ENCODE results near the gene WASHC2A. TPM values are rescaled to one million over a fixed set of nuclear protein-coding genes. Genes with fewer than 3 reads are reported as not detected.
"Not testable (repeated sequence)": the region's sequence is repeated elsewhere in the genome, so short reads cannot be mapped to it uniquely, and the experiment has no call there.

The WASHC2A gene, protein sequence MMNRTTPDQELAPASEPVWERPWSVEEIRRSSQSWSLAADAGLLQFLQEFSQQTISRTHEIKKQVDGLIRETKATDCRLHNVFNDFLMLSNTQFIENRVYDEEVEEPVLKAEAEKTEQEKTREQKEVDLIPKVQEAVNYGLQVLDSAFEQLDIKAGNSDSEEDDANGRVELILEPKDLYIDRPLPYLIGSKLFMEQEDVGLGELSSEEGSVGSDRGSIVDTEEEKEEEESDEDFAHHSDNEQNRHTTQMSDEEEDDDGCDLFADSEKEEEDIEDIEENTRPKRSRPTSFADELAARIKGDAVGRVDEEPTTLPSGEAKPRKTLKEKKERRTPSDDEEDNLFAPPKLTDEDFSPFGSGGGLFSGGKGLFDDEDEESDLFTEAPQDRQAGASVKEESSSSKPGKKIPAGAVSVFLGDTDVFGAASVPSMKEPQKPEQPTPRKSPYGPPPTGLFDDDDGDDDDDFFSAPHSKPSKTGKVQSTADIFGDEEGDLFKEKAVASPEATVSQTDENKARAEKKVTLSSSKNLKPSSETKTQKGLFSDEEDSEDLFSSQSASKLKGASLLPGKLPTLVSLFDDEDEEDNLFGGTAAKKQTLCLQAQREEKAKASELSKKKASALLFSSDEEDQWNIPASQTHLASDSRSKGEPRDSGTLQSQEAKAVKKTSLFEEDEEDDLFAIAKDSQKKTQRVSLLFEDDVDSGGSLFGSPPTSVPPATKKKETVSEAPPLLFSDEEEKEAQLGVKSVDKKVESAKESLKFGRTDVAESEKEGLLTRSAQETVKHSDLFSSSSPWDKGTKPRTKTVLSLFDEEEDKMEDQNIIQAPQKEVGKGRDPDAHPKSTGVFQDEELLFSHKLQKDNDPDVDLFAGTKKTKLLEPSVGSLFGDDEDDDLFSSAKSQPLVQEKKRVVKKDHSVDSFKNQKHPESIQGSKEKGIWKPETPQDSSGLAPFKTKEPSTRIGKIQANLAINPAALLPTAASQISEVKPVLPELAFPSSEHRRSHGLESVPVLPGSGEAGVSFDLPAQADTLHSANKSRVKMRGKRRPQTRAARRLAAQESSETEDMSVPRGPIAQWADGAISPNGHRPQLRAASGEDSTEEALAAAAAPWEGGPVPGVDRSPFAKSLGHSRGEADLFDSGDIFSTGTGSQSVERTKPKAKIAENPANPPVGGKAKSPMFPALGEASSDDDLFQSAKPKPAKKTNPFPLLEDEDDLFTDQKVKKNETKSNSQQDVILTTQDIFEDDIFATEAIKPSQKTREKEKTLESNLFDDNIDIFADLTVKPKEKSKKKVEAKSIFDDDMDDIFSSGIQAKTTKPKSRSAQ (N-terminal part only)
- total RNA-seq: 10 to 100 TPM; 10.4 to 36.8 (median 22.6) TPM

DNA sequence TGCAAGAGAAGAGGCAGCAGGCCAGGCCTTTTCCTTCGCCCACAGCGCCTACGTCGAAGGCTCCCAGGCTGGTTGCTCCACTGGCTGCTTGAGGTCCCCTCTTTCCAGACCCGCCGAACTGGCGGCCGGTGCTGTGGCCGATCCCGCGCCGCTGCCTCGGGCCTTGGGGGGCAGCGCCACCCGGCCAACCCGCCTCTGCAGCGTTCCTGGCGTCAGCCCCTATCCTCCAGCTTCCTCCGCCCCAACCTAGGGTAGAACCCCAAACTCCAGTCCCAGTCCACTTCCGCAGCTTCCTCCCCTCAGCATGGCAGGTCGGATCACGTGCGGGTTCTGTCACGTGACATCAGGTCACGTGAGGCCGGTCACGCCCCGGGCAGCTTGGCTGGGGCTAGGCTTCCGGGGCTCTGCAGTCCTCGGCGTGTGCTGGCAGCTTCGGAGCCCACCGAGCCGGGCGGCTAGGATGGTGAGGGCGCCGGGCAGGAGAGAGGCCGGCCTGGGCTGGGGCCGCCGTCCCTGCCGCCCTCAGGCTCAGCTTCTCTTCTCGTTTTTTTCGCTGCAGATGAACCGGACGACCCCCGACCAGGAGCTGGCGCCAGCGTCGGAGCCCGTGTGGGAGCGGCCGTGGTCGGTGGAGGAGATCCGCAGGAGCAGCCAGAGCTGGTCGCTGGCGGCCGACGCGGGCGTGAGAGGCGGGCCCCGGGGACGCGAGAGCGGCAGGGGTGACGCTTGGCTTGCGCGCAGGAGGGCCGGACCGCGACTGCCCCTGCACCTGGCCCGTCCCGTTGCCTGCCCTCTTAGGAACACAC, at the start of gene WASHC2A:
TSS of gene WASHC2A (plus strand) at position 409 of the 806 bp plus-strand sequence. CDS start at position 461, 52 bp downstream.
- H3K27ac ChIP-seq; in situ Hi-C loops (cut with MboI; ENCODE audit: low pct_unique_long_range_greater_than_20kb in 2 of 9, low sequenced_read_pairs in 9 of 9, unreplicated experiment in 9 of 9); H3K4me1 ChIP-seq (replicated peaks in 1 of 2): not testable (repeated sequence)
- 0 to 1% methylated on average over 9 to 10 of the region's 73 CpGs; no CpG with 5 or more reads in 8 of the 10 experiments for WGBS, 10 experiments
- ATAC-seq (replicated peaks in 6 of 8): peak; percentile 88 to 97 (median 95)
- H3K4me3 ChIP-seq: peak within 1 kb of the TSS; percentile 49 to 97 (median 86)

DNA sequence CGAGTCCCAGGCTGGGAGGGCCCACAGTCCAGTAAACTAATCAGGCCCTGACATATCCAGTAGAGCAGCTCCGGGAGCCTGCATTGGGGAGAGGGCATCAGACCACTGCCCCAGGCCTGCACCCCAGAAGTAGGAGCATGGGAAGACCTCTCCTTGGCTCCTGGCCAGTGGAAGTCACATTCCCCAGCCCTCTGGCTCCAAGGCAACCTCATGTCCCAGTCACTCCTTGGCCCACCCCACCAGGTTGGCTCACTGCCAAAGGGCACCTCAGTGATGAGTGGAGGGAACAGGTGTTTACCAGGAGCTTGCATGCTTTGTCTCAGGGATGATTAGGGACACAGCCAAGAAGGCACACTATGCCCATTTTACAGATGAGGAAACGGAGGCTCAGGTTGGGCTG, 48.5 kb upstream of the WASHC2A start:
- WGBS, 10 experiments: 60% methylated on average over 1 of the region's 3 CpGs; no CpG with 5 or more reads in 9 of the 10 experiments
- H3K4me3 ChIP-seq; ATAC-seq (replicated peaks in 6 of 8); H3K27ac ChIP-seq; in situ Hi-C loops (cut with MboI; ENCODE audit: low pct_unique_long_range_greater_than_20kb in 2 of 9, low sequenced_read_pairs in 9 of 9, unreplicated experiment in 9 of 9); H3K4me1 ChIP-seq (replicated peaks in 1 of 2): not testable (repeated sequence)

DNA sequence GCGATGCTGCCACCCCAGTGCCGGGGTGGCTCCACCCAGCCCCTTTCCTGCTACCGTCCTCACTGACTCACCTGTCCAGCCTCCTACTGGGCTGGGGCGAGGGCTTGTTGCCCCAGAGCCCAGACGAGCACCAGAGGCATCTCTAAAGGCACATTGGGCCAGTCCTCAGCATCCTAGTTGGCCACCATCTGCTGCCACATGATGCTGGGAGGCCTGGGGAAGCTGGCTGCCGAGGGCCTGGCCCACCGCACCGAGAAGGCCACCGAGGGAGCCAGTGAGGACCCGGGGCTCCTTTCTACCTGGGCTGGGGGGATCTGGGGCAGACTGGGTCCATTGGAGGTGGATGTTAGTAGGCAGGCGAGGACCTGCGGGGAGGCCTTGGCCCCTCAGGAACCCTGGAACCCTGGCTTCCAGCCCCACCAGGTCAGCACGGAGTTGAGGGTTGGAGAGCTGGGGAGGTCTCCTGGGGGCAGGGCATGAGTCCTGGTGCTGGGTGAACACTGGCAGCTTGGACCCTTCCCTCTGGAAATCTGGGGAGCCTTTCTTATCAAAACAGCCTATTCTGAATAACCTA, 47.2 kb upstream of the WASHC2A start:
- in situ Hi-C loops (cut with MboI; ENCODE audit: low pct_unique_long_range_greater_than_20kb in 2 of 9, low sequenced_read_pairs in 9 of 9, unreplicated experiment in 9 of 9); H3K4me1 ChIP-seq (replicated peaks in 1 of 2); ATAC-seq (replicated peaks in 6 of 8); H3K27ac ChIP-seq; H3K4me3 ChIP-seq: not testable (repeated sequence)
- 33 to 96% (median 60%) methylated on average over 1 to 4 of the region's 13 CpGs; no CpG with 5 or more reads in 7 of the 10 experiments for WGBS, 10 experiments

DNA sequence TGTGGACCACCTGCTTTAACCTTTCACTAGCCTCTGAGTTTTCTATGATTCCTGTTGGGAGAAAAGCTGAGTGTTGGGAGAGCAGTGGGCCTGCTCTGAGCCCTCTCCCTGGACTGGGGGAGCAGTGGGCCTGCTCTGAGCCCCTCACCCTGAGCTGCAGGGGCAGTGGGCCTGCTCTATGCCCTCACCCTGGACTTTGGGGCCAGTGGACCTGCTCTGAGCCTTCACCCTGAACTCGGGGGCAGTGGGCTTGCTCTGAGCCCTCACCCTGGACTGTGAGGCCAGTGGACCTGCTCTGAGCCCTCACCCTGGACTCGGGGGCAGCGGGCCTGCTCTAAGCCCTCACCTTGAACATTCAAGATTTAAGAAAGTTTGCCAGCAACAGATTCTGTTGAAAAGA, 46.1 kb upstream of the WASHC2A start:
- 20 to 72% methylated on average over 1 to 3 of the region's 3 CpGs; no CpG with 5 or more reads in 8 of the 10 experiments for WGBS, 10 experiments
- in situ Hi-C loops (cut with MboI; ENCODE audit: low pct_unique_long_range_greater_than_20kb in 2 of 9, low sequenced_read_pairs in 9 of 9, unreplicated experiment in 9 of 9): no loop called here
- Histone ChIP-seq H3K4me3 (no peak overlapping the region), H3K4me1 (replicated peaks in 1 of 2) (no peaks in the 10 kb centered on the region), H3K27ac (no peak overlapping the region)
- ATAC-seq (replicated peaks in 6 of 8): no peak

DNA sequence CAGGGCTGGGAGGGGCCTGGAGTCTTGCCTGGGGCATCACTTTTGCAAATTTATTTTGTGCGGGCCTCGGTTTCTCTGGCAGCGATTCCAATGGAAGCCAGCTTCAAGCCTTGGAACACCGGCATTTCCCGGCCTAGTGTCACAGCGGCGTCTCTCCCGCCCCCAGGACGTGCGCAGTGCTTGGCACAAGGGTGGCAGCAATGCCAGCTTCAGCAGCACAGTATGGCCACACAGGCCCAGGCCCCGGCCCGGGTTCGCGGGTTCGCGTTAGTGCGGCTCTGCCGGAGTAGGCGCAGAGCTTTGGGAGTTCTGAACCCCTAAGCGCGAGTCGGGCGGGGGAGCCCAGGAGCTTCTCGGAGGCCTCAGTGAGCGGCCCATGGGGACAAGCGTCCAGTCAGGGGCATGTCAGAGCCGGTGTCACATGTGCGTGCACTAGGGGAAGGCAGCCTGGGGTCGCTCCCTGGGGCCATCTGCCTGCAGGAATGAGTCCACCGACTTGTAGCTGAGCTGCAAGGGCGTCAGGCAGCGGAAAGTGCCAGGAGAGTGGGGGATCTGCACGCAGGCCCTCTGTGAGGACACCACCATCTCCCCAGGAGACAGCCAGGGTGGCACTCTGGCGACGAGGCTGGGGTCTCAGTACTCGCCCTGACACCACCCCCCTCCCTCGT, 42.9 kb upstream of the WASHC2A start:
- H3K27ac ChIP-seq; H3K4me1 ChIP-seq (replicated peaks in 1 of 2); H3K4me3 ChIP-seq; in situ Hi-C loops (cut with MboI; ENCODE audit: low pct_unique_long_range_greater_than_20kb in 2 of 9, low sequenced_read_pairs in 9 of 9, unreplicated experiment in 9 of 9): not testable (repeated sequence)
- peak in 2 of 8 experiments; percentile 18 to 30 for ATAC-seq (replicated peaks in 6 of 8)
- 0 to 100% (median 87%) methylated on average over 1 to 16 of the region's 37 CpGs; no CpG with 5 or more reads in 3 of the 10 experiments for WGBS, 10 experiments

DNA sequence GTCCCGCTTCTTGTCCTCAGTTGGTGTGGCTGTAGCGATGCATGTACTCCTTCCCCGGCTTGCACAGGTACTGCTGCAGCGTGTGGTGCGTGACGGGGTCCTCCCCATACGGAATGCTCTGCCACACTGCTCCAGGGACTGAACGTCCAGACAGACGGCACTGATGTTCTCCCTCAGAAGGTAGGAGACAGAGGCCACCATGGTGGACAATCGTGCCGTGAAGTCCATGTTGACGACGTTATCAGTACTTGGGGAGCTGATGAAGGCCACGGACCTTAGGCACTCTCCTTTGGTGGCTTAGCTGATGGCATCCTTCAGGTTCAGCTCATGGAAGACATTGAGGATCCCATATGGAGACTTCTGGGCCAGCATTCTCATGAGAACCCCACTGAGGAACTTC, 42.1 kb upstream of the WASHC2A start:
- no peak for ATAC-seq (replicated peaks in 6 of 8)
- H3K4me1 ChIP-seq (replicated peaks in 1 of 2): no peaks in the 10 kb centered on the region
- H3K4me3 ChIP-seq: no peak overlapping the region
- in situ Hi-C loops (cut with MboI; ENCODE audit: low pct_unique_long_range_greater_than_20kb in 2 of 9, low sequenced_read_pairs in 9 of 9, unreplicated experiment in 9 of 9): no loop called here
- 84 to 94% (median 89%) methylated on average over 4 to 12 of the region's 14 CpGs; no CpG with 5 or more reads in 6 of the 10 experiments for WGBS, 10 experiments
- no peak overlapping the region for H3K27ac ChIP-seq

DNA sequence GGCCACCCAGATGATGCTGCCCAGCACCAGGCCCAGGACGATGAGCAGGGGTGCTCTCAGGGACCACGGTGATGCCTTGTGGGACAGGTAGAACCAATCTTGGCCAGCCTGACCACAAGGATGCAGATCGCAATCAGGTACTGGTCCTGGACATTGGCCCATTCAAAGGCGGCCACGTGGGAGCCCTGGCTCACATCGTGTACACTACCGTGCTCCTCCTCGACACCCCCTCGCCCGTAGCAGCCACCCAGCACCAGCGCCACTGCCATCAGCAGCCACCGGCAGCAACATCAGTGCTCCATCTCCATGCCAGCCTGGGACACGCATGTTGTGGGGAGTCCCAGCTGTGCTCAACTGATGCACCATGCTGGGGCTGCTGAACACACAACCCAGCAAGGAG, 40.6 kb upstream of the WASHC2A start:
- no peak for ATAC-seq (replicated peaks in 6 of 8)
- WGBS, 10 experiments: 71 to 100% (median 80%) methylated on average over 1 to 9 of the region's 13 CpGs; no CpG with 5 or more reads in 4 of the 10 experiments
- H3K27ac ChIP-seq: no peak overlapping the region
- no peak overlapping the region for H3K4me3 ChIP-seq
- in situ Hi-C loops (cut with MboI; ENCODE audit: low pct_unique_long_range_greater_than_20kb in 2 of 9, low sequenced_read_pairs in 9 of 9, unreplicated experiment in 9 of 9): no loop called here
- no peaks in the 10 kb centered on the region for H3K4me1 ChIP-seq (replicated peaks in 1 of 2)

DNA sequence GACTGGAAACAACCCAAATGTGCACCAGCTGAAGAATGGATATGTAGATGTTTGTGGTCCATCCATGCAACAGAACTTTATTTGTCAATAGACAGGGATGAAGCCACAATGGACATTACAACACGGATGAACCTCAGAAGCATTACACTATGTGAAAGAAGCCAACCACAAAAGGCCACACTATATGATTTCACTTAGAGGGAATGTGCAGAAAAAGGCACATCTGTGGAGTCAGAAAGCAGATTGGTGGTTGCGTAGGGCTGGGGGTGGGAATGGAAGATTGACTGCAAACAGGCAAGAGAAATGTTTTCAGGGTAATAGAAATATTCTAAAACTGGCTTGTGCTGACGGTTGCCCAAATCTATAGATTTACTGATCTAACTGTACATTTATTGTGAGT, 34.3 kb upstream of the WASHC2A start:
- Histone ChIP-seq H3K4me3 (no peak overlapping the region), H3K4me1 (replicated peaks in 1 of 2) (no peaks in the 10 kb centered on the region), H3K27ac (no peak overlapping the region)
- in situ Hi-C loops (cut with MboI; ENCODE audit: low pct_unique_long_range_greater_than_20kb in 2 of 9, low sequenced_read_pairs in 9 of 9, unreplicated experiment in 9 of 9): no loop called here
- WGBS, 10 experiments: 10 to 77% (median 43%) methylated on average over 1 to 2 of the region's 3 CpGs; no CpG with 5 or more reads in 3 of the 10 experiments
- peak in 2 of 8 experiments; percentile 57 to 65 for ATAC-seq (replicated peaks in 6 of 8)

DNA sequence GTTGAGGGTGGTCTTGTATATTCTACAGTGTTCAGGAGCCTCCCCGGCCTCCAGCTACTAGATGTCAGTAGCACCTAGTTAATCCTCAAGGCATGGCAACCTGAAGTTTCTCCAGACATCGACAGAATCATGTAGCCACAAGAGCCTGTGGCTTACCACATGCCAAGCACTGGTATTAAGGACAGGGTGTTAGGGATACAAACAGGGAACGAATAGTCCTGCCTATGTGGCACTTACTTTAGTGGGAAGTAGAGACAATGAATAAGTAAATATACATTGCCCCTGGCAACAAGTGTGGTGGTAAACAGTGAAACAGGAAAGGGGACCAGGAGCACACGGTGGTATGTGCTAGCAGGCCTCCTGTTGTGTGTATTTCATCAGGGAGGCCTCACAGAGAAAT, 32.4 kb upstream of the WASHC2A start:
- H3K27ac ChIP-seq; in situ Hi-C loops (cut with MboI; ENCODE audit: low pct_unique_long_range_greater_than_20kb in 2 of 9, low sequenced_read_pairs in 9 of 9, unreplicated experiment in 9 of 9); H3K4me3 ChIP-seq; H3K4me1 ChIP-seq (replicated peaks in 1 of 2): not testable (repeated sequence)
- peak in 3 of 8 experiments; percentile 16 to 83 (median 36) for ATAC-seq (replicated peaks in 6 of 8)
- WGBS, 10 experiments: 28 to 100% (median 55%) methylated on average over 2 to 4 of the region's 4 CpGs; no CpG with 5 or more reads in 4 of the 10 experiments

DNA sequence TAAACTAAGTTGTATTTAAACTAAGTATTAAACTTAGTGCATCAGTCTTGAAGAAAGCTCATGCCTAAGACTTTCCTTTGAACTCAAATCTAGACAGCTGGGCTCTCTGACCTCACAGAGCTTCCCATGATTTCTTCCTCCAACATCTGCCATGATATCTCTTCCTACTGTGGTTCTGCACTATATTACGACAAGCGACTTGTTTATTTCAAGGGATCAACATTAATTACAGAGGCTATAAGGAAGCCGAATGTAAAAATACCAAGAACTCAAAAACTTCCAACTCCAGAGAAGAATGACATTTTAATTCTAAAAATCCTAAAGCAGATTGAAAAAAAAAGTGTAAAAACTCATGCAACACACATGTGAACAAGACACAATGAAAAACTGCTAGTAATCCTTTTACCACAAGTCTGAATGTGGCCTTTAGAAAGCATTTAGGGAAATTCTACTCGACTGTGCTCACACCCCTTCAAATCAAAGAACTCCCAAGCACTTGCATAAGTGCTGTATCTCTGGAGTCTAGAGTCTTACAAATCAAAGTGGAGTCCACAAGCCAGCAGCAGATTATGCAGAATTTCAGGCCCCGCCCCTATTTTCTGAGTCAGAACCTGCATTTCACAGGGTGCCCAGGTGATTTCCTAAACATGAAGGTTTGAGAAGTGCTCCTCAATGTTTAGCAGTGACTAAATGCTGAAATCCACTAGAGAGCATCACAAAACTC, 22.7 kb upstream of the WASHC2A start:
- H3K4me3 ChIP-seq: no peak overlapping the region
- 0 to 100% (median 40%) methylated on average over 1 to 4 of the region's 5 CpGs; no CpG with 5 or more reads in 1 of the 10 experiments for WGBS, 10 experiments
- H3K27ac ChIP-seq: no peak overlapping the region
- peak in 3 of 8 experiments; percentile 63 to 99 (median 98) for ATAC-seq (replicated peaks in 6 of 8)
- no peaks in the 10 kb centered on the region for H3K4me1 ChIP-seq (replicated peaks in 1 of 2)
- in situ Hi-C loops (cut with MboI; ENCODE audit: low pct_unique_long_range_greater_than_20kb in 2 of 9, low sequenced_read_pairs in 9 of 9, unreplicated experiment in 9 of 9): no loop called here

DNA sequence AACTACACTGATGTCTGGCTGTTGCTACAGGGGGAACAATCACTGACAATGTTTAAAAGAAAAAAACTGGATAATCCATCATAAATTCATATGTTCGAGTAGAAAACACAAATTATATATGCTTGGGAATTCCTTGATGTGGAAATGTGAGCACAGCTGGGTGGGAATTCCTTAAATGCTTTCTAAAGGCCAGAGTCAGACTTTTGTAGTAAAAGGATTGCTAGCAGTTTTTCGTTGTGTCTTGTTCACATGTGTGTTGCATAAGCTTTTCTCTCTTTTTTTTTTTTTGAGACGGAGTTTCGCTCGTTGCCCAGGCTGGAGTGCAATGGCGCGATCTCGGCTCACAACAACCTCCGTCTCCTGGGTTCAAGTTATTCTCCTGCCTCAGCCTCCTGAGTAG, 21.3 kb upstream of the WASHC2A start:
- H3K27ac ChIP-seq; in situ Hi-C loops (cut with MboI; ENCODE audit: low pct_unique_long_range_greater_than_20kb in 2 of 9, low sequenced_read_pairs in 9 of 9, unreplicated experiment in 9 of 9); H3K4me1 ChIP-seq (replicated peaks in 1 of 2); H3K4me3 ChIP-seq: not testable (repeated sequence)
- ATAC-seq (replicated peaks in 6 of 8): peak in 1 of 8 experiments; percentile 44
- WGBS, 10 experiments: 0 to 69% (median 49%) methylated on average over 1 to 5 of the region's 9 CpGs; no CpG with 5 or more reads in 3 of the 10 experiments
